DMS79 (cell line): ENCODE data around the gene MRPS30.
"Not testable (repeated sequence)": the region's sequence is repeated elsewhere in the genome, so short reads cannot be mapped to it uniquely, and the experiment has no call there.

Experiments
- DNase-seq: peaks from one replicate; lab custom pipeline; 2025; lab: John Stamatoyannopoulos, UW

The MRPS30 gene

GRCh38 chr5:44821164-44821563, 12.4 kb downstream of the MRPS30 start:
- DNase-seq = no peak

GRCh38 chr5:44824662-44825061, 15.9 kb downstream of the MRPS30 start:
- not testable (repeated sequence) for DNase-seq

GRCh38 chr5:44827681-44828080, 18.9 kb downstream of the MRPS30 start:
- DNase-seq = no peak

- no peak for DNase-seq
These were observed 20.0 kb downstream of the MRPS30 start for GRCh38 chr5:44828719-44829118.

- no peak for DNase-seq
These were observed 22.2 kb downstream of the MRPS30 start for GRCh38 chr5:44830951-44831350.

- DNase-seq = no peak
These were observed 24.5 kb downstream of the MRPS30 start for GRCh38 chr5:44833249-44833648.

GRCh38 chr5:44835693-44836092, 26.9 kb downstream of the MRPS30 start:
- no peak for DNase-seq

- no peak for DNase-seq
These were observed 30.4 kb downstream of the MRPS30 start for GRCh38 chr5:44839018-44839681.

- no peak for DNase-seq
These were observed 33.9 kb downstream of the MRPS30 start for GRCh38 chr5:44842496-44843282.

GRCh38 chr5:44844744-44845143, 36.0 kb downstream of the MRPS30 start:
- no peak for DNase-seq

GRCh38 chr5:44845777-44846176, 37.0 kb downstream of the MRPS30 start:
- no peak for DNase-seq

- DNase-seq = no peak
These were observed 38.6 kb downstream of the MRPS30 start for GRCh38 chr5:44847206-44847852.

- DNase-seq = no peak
These were observed 51.5 kb downstream of the MRPS30 start for GRCh38 chr5:44860267-44860666.

- no peak for DNase-seq
These were observed 54.1 kb downstream of the MRPS30 start for GRCh38 chr5:44862808-44863207.
